ENCODE data around the gene NABP2. TPM values are rescaled to one million over a fixed set of nuclear protein-coding genes. Genes with fewer than 3 reads are reported as not detected.

Gene NABP2
- total and polyA plus RNA-seq, 2 donors (not counting 3 experiments of a cell fraction or from before 2014, with no cell fraction given): 42.4 to 59.7 TPM

DNA sequence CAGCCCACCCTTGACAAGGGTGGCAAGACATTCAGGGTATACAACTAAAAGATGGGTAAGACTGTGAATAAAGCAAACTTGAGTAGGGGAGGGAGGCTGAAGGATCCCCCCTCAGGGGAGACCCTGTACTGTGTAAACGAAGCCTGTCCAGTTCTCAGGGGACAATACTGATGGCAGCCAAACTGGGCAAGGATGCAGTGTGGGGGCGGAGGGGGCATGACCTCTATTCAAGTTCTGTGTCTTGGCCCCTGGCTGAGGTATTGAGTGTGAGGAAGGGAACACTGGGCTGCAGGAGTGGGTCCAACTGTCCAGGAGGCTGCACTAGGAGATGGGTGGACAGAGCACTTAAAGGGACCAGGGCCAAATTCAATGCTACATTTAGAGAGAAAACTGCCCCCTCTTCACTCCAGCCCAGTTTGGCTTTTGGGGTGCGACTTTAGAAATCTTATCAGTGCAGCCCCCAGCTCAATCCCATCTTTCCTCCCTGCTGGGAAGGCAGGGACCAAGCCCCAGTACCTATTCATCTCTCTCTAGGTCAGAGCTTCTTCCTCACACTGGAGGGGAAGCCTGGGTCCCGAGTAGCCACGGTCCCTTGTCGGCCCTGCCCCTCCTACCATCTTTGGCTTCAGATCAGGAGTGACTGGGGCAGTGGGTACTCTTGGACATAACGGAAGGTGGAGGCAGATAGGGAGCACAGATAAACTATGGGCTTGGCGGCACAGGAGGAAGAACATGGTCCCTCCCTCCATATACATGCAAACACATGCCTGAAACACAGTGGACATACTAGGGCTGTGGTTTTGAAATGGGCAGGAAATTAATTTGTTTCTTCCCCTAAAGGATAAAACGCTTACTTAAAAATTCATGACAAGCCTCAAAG is 17.5 kb downstream of the NABP2 start:
- TSS peak; percentile 23 for BruUV-seq (replicated peaks)

More for the DNA sequence above, 17.5 kb downstream of the NABP2 start:
- Histone ChIP-seq H3K4me2 (ENCODE audit: insufficient read depth, low read length) (no peak overlapping the region), H3K27ac (ENCODE audit: insufficient read depth, low read depth, low read length) (no peak overlapping the region), H3K4me3 (replicated peaks in 1 of 3; ENCODE audit: insufficient read depth in 1 of 3, low read depth in 1 of 3, low read length in 3 of 3) (no peak overlapping the region), H3K4me1 (ENCODE audit: control insufficient read depth, extremely low read depth, insufficient read depth, low read length) (no peaks in the 10 kb centered on the region), H3K9me1 (replicated peaks; ENCODE audit: control insufficient read depth, extremely low read depth, insufficient read depth, low read length) (no peaks in the 10 kb centered on the region), H3K9me3 (replicated peaks; ENCODE audit: control insufficient read depth, insufficient read depth, low read length) (no peaks in the 10 kb centered on the region), H4K20me1 (replicated peaks; ENCODE audit: control insufficient read depth, extremely low read depth, insufficient read depth, low read length) (no peaks in the 10 kb centered on the region), H2AFZ (ENCODE audit: low read depth, low read length) (no peak overlapping the region), H3K9ac (replicated peaks; ENCODE audit: extremely low read depth, insufficient read depth, low read length) (no peak overlapping the region), H3K27me3 (ENCODE audit: control insufficient read depth in 2 of 2, insufficient read depth in 2 of 2, low read length in 2 of 2) (no peaks in the 10 kb centered on the region), H3K79me2 (ENCODE audit: control insufficient read depth, insufficient read depth, low read length) (no peaks in the 10 kb centered on the region), H3K36me3 (ENCODE audit: control insufficient read depth in 2 of 2, extremely low read depth in 1 of 2, insufficient read depth in 2 of 2, low read length in 2 of 2) (peaks cover 18 to 68% of the 10 kb centered on the region in 2 experiments)
- ChIA-PET POLR2A (no interaction called here), CTCF (interaction anchor here (0.6 to 1.8 kb wide), 2 partner anchors 11 to 16 kb away, joined by 3 read pairs; partner anchors contain the start of gene ANKRD52)
- no peak for TF ChIP-seq GATA2 (IDR thresholded peaks at IDR 0.05; ENCODE audit: insufficient read depth, insufficient read length, low read depth, low read length)
- TF ChIP-seq FOS (IDR thresholded peaks at IDR 0.05; ENCODE audit: borderline replicate concordance, insufficient read depth, low read length): no peak
- TF ChIP-seq POLR2A (IDR thresholded peaks at IDR 0.05; ENCODE audit: low read depth, low read length): no peak
- TF ChIP-seq, protein P1, sequence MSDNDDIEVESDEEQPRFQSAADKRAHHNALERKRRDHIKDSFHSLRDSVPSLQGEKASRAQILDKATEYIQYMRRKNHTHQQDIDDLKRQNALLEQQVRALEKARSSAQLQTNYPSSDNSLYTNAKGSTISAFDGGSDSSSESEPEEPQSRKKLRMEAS (IDR thresholded peaks at IDR 0.05; ENCODE audit: insufficient read depth, insufficient read length): no peak
- TF ChIP-seq, protein P2, sequence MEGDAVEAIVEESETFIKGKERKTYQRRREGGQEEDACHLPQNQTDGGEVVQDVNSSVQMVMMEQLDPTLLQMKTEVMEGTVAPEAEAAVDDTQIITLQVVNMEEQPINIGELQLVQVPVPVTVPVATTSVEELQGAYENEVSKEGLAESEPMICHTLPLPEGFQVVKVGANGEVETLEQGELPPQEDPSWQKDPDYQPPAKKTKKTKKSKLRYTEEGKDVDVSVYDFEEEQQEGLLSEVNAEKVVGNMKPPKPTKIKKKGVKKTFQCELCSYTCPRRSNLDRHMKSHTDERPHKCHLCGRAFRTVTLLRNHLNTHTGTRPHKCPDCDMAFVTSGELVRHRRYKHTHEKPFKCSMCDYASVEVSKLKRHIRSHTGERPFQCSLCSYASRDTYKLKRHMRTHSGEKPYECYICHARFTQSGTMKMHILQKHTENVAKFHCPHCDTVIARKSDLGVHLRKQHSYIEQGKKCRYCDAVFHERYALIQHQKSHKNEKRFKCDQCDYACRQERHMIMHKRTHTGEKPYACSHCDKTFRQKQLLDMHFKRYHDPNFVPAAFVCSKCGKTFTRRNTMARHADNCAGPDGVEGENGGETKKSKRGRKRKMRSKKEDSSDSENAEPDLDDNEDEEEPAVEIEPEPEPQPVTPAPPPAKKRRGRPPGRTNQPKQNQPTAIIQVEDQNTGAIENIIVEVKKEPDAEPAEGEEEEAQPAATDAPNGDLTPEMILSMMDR (IDR thresholded peaks at IDR 0.05; ENCODE audit: extremely low read depth in 1 of 2, insufficient read depth in 1 of 2, low read depth in 1 of 2, low read length in 2 of 2): no peak
- TF ChIP-seq EZH2 (IDR thresholded peaks at IDR 0.05; ENCODE audit: borderline replicate concordance, low read depth, low read length, severe bottlenecking): no peak
- no peak for TF ChIP-seq JUN (IDR thresholded peaks at IDR 0.05; ENCODE audit: borderline replicate concordance, insufficient read depth, insufficient read length, low read depth)
- no peak for TF ChIP-seq MYC (IDR thresholded peaks at IDR 0.05; ENCODE audit: low read depth, low read length)
- TF ChIP-seq POLR2AphosphoS5 (IDR thresholded peaks at IDR 0.05; ENCODE audit: insufficient read depth, low read depth, low read length): no peak
- DNase-seq (ENCODE audit: low read depth, low spot score) (no peak), FAIRE-seq (no peak)
- dilution Hi-C loops (cut with MboI; ENCODE audit: extremely low pct_ligation_motif_present, low sequenced_read_pairs) (no loop called here), intact Hi-C loops (cut with micrococcal nuclease) (no loop called here)

All from endothelial cell of umbilical vein (primary cell).